HUES48 (cell line): ENCODE results near the gene COPS2.

ENCODE experiments used
- H3K27ac ChIP-seq: one replicate; pipeline ENCODE4 v1.7.0; 2013; ENCODE audit warnings: low read depth, low read length, inconsistent platforms
- H3K27me3 ChIP-seq: 2 replicates; pipeline ENCODE4 v1.6.1; 2013; ENCODE audit warnings: mild to moderate bottlenecking, low read length; ENCODE audit not compliant: control insufficient read depth, insufficient read depth
- H3K36me3 ChIP-seq: 2 replicates; pipeline ENCODE4 v1.6.1; 2013; ENCODE audit warnings: low read length; ENCODE audit not compliant: control insufficient read depth, insufficient read depth
- H3K4me1 ChIP-seq: 2 replicates; pipeline ENCODE4 v1.6.1; 2013; ENCODE audit warnings: mild to moderate bottlenecking, low read length; ENCODE audit not compliant: control insufficient read depth, insufficient read depth
- H3K4me3 ChIP-seq: 2 replicates; pipeline ENCODE4 v1.5.1; 2013; ENCODE audit warnings: mild to moderate bottlenecking, low read depth, low read length
- H3K9ac ChIP-seq: 2 replicates; pipeline ENCODE4 v1.6.1; 2013; ENCODE audit warnings: mild to moderate bottlenecking, low read depth, low read length, moderate library complexity
- H3K9me3 ChIP-seq: 2 replicates; pipeline ENCODE4 v1.6.1; 2013; ENCODE audit warnings: low read length; ENCODE audit not compliant: control insufficient read depth, insufficient read depth

COPS2 gene

GRCh38 chr15:49103002-49103401, 52.4 kb downstream of the COPS2 start:
- no peaks in the 10 kb centered on the region for H3K27me3 ChIP-seq
- no peak overlapping the region for H3K4me3 ChIP-seq
- H3K9ac ChIP-seq: no peak overlapping the region
- no peak overlapping the region for H3K27ac ChIP-seq
- peaks cover 4% of the 10 kb centered on the region; the same call in 1 of the 2 replicates for H3K36me3 ChIP-seq
- H3K4me1 ChIP-seq: no peaks in the 10 kb centered on the region
- no peaks in the 10 kb centered on the region for H3K9me3 ChIP-seq

GRCh38 chr15:49101536-49101935, 53.9 kb downstream of the COPS2 start:
- Histone ChIP-seq H3K27ac (no peak overlapping the region), H3K9ac (no peak overlapping the region), H3K36me3 (peaks cover 4% of the 10 kb centered on the region; the same call in 1 of the 2 replicates), H3K4me3 (no peak overlapping the region), H3K4me1 (no peaks in the 10 kb centered on the region), H3K27me3 (no peaks in the 10 kb centered on the region), H3K9me3 (no peaks in the 10 kb centered on the region)

GRCh38 chr15:49096090-49096750, 59.2 kb downstream of the COPS2 start:
- Histone ChIP-seq H3K9me3 (no peaks in the 10 kb centered on the region), H3K9ac (no peak overlapping the region), H3K4me1 (no peaks in the 10 kb centered on the region), H3K36me3 (no peaks in the 10 kb centered on the region), H3K4me3 (no peak overlapping the region), H3K27ac (no peak overlapping the region), H3K27me3 (no peaks in the 10 kb centered on the region)

GRCh38 chr15:49094923-49095322, 60.5 kb downstream of the COPS2 start:
- Histone ChIP-seq H3K9me3 (no peaks in the 10 kb centered on the region), H3K9ac (no peak overlapping the region), H3K4me1 (no peaks in the 10 kb centered on the region), H3K36me3 (no peaks in the 10 kb centered on the region), H3K4me3 (no peak overlapping the region), H3K27me3 (no peaks in the 10 kb centered on the region), H3K27ac (no peak overlapping the region)

- Histone ChIP-seq H3K27ac (no peak overlapping the region), H3K36me3 (no peaks in the 10 kb centered on the region), H3K9ac (no peak overlapping the region), H3K4me3 (no peak overlapping the region), H3K4me1 (no peaks in the 10 kb centered on the region), H3K27me3 (no peaks in the 10 kb centered on the region), H3K9me3 (no peaks in the 10 kb centered on the region)
These were observed 61.9 kb downstream of the COPS2 start for GRCh38 chr15:49093252-49094105.

- H3K4me3 ChIP-seq: no peak overlapping the region
- no peaks in the 10 kb centered on the region for H3K36me3 ChIP-seq
- H3K9me3 ChIP-seq: no peaks in the 10 kb centered on the region
- H3K27ac ChIP-seq: no peak overlapping the region
- H3K9ac ChIP-seq: no peak overlapping the region
- H3K27me3 ChIP-seq: no peaks in the 10 kb centered on the region
- no peaks in the 10 kb centered on the region for H3K4me1 ChIP-seq
These were observed 66.4 kb downstream of the COPS2 start for GRCh38 chr15:49088996-49089395.

GRCh38 chr15:49085696-49086459, 69.5 kb downstream of the COPS2 start:
- H3K4me1 ChIP-seq: no peaks in the 10 kb centered on the region
- no peak overlapping the region for H3K27ac ChIP-seq
- no peaks in the 10 kb centered on the region for H3K9me3 ChIP-seq
- no peaks in the 10 kb centered on the region for H3K36me3 ChIP-seq
- H3K27me3 ChIP-seq: no peaks in the 10 kb centered on the region
- H3K4me3 ChIP-seq: no peak overlapping the region
- H3K9ac ChIP-seq: no peak overlapping the region

GRCh38 chr15:49084285-49084570, 71.2 kb downstream of the COPS2 start:
- Histone ChIP-seq H3K36me3 (no peaks in the 10 kb centered on the region), H3K27me3 (no peaks in the 10 kb centered on the region), H3K4me1 (no peaks in the 10 kb centered on the region), H3K4me3 (no peak overlapping the region), H3K9ac (no peak overlapping the region), H3K27ac (no peak overlapping the region), H3K9me3 (no peaks in the 10 kb centered on the region)

- no peaks in the 10 kb centered on the region for H3K27me3 ChIP-seq
- H3K27ac ChIP-seq: no peak overlapping the region
- no peaks in the 10 kb centered on the region for H3K4me1 ChIP-seq
- no peaks in the 10 kb centered on the region for H3K36me3 ChIP-seq
- no peak overlapping the region for H3K4me3 ChIP-seq
- no peaks in the 10 kb centered on the region for H3K9me3 ChIP-seq
- H3K9ac ChIP-seq: no peak overlapping the region
These were observed 71.8 kb downstream of the COPS2 start for GRCh38 chr15:49083401-49084284.

- H3K27me3 ChIP-seq: no peaks in the 10 kb centered on the region
- H3K4me3 ChIP-seq: no peak overlapping the region
- H3K9ac ChIP-seq: no peak overlapping the region
- no peaks in the 10 kb centered on the region for H3K9me3 ChIP-seq
- no peaks in the 10 kb centered on the region for H3K36me3 ChIP-seq
- H3K4me1 ChIP-seq: no peaks in the 10 kb centered on the region
- no peak overlapping the region for H3K27ac ChIP-seq
These were observed 72.4 kb downstream of the COPS2 start for GRCh38 chr15:49082960-49083359.
